K562 (cell line): ENCODE results near the gene IL10RB. TPM values are rescaled to one million over a fixed set of nuclear protein-coding genes. Genes with fewer than 3 reads are reported as not detected.

Source experiments
- ARID3A ChIP-seq: IDR thresholded peaks from 2 replicates; pipeline ENCODE4 v1.6.1; 2012; ENCODE audit warnings: low read depth, low read length, improper control_type of control experiment, borderline replicate concordance
- ELK3 ChIP-seq: fragments of 450-650 bp; formaldehyde crosslinking; IDR thresholded peaks from 2 replicates; pipeline ENCODE4 v1.4.0; 2020; ENCODE audit warnings: mild to moderate bottlenecking
- FIP1L1 ChIP-seq: fragments of 200-400 bp; formaldehyde crosslinking; IDR thresholded peaks from 2 replicates; pipeline ENCODE4 v1.6.1; 2018; ENCODE audit warnings: mild to moderate bottlenecking, low read depth, low read length; ENCODE audit not compliant: poor library complexity, severe bottlenecking
- FOXJ2 ChIP-seq: fragments of 200-800 bp; sonication (Bioruptor generic); IDR thresholded peaks from 2 replicates; pipeline ENCODE4 v1.6.1; 2016; ENCODE audit warnings: missing genetic modification characterization, missing compliant biosample characterization
- FUS ChIP-seq: fragments of 200-400 bp; formaldehyde crosslinking; optimal IDR thresholded peaks from 2 replicates; pipeline ENCODE3; 2017; ENCODE audit warnings: low read depth, low read length
- L3MBTL2 ChIP-seq: fragments of 450-650 bp; IDR thresholded peaks from 2 replicates; pipeline ENCODE4 v1.6.1; 2016; ENCODE audit warnings: mild to moderate bottlenecking, moderate library complexity
- LARP7 ChIP-seq: fragments of 450-650 bp; IDR thresholded peaks from 2 replicates; pipeline ENCODE4 v1.6.1; 2016
- NELFE ChIP-seq: IDR thresholded peaks from 2 replicates; pipeline ENCODE4 v1.6.1; 2011; ENCODE audit warnings: mild to moderate bottlenecking; ENCODE audit not compliant: insufficient read depth, insufficient read length
- NONO ChIP-seq, 2 experiments: fragments of 200-400 bp in 1 of 2; fragments of 450-650 bp in 1 of 2; formaldehyde crosslinking in 1 of 2; IDR thresholded peaks; 2 replicates each; pipeline ENCODE4 v1.6.1; 2017; ENCODE audit warnings: low read depth in 2 of 2, mild to moderate bottlenecking in 2 of 2, moderate library complexity in 2 of 2, low read length in 1 of 2
- POLR2A ChIP-seq: fragments of 450-650 bp; conservative IDR thresholded peaks from 2 replicates; pipeline ENCODE4 v1.6.1; 2016
- PTTG1 ChIP-seq: fragments of 450-650 bp; IDR thresholded peaks from 2 replicates; pipeline ENCODE4 v1.6.1; 2016; ENCODE audit warnings: low read depth, mild to moderate bottlenecking, missing genetic modification characterization, missing compliant biosample characterization
- PURB ChIP-seq: sonication (generic); formaldehyde crosslinking; IDR thresholded peaks from 2 replicates; pipeline ENCODE4 v1.9.0; 2021; ENCODE audit warnings: low read depth, mild to moderate bottlenecking, missing genetic modification reagents
- RFX7 ChIP-seq: fragments of 250-450 bp; sonication (Bioruptor Pico); IDR thresholded peaks from 2 replicates; pipeline ENCODE4 v1.5.1; 2021; ENCODE audit warnings: mild to moderate bottlenecking
- SAFB ChIP-seq: fragments of 200-400 bp; formaldehyde crosslinking; IDR thresholded peaks from 2 replicates; pipeline ENCODE4 v1.6.1; 2017; ENCODE audit warnings: low read depth, low read length, borderline replicate concordance
- SLC30A9 ChIP-seq: fragments of 250-450 bp; sonication (Bioruptor Pico); IDR thresholded peaks from 2 replicates; pipeline ENCODE4 v1.8.0; 2022; ENCODE audit warnings: mild to moderate bottlenecking, moderate library complexity
- ZBTB1 ChIP-seq: sonication (generic); formaldehyde crosslinking; IDR thresholded peaks from 2 replicates; pipeline ENCODE4 v1.8.1; 2023; ENCODE audit warnings: missing genetic modification reagents, low read depth, mild to moderate bottlenecking, borderline replicate concordance
- ZBTB8A ChIP-seq: fragments of 450-650 bp; IDR thresholded peaks from 2 replicates; pipeline ENCODE4 v1.6.1; 2018; ENCODE audit warnings: mild to moderate bottlenecking, moderate library complexity; ENCODE audit not compliant: partially characterized antibody
- ZC3H8 ChIP-seq: fragments of 450-650 bp; IDR thresholded peaks from 2 replicates; pipeline ENCODE4 v1.6.1; 2017
- ZNF121 ChIP-seq: sonication (generic); formaldehyde crosslinking; conservative IDR thresholded peaks from 2 replicates; pipeline ENCODE4 v1.8.0; 2022; ENCODE audit warnings: missing genetic modification reagents
- ZNF165 ChIP-seq: fragments of 250-450 bp; sonication (Bioruptor Pico); IDR thresholded peaks from 2 replicates; pipeline ENCODE4 v1.4.0; 2020; ENCODE audit warnings: borderline replicate concordance
- ZNF707 ChIP-seq: fragments of 250-450 bp; sonication (Bioruptor Pico); conservative IDR thresholded peaks from 2 replicates; pipeline ENCODE4 v1.8.0; 2022; ENCODE audit warnings: inconsistent platforms, mild to moderate bottlenecking, moderate library complexity
- polyA plus RNA-seq, 8 experiments: library from polyadenylated mRNA; depleted of rRNA in 4 of 8; stranded (reverse) in 5 of 8; unstranded in 3 of 8; fragments of >200 nt; fragmentation: Nextera tagmentation in 2 of 8; fragmentation: Illumina TruSeq in 1 of 8; extraction: Ambion mirVana in 2 of 8; extraction: Trizol in 1 of 8; gene quantifications; 2 replicates each; pipeline versions ENCODE4 v1.2.1 to v1.2.3, GENCODE V29; 2011 to 2014; ENCODE audit warnings: inconsistent platforms in 1 of 8, missing spikeins in 1 of 8
- total RNA-seq, 7 experiments: library from RNA; depleted of rRNA in 6 of 7; stranded (reverse); fragments of >200 nt in 6 of 7; fragmentation: Illumina TruSeq in 2 of 7; extraction: Trizol in 2 of 7; gene quantifications; 2 replicates each; pipeline versions ENCODE4 v1.2.1 to v1.2.3, GENCODE V29; 2011 to 2021; ENCODE audit warnings: low replicate concordance in 1 of 7
- TF ChIP-seq, protein P1 (sequence below), 2 experiments: fragments of 150-350 bp in 1 of 2; IDR thresholded peaks; 2 replicates each; pipeline ENCODE4 v1.6.1; 2012 to 2016; ENCODE audit warnings: low read depth in 2 of 2, low read length in 2 of 2, mild to moderate bottlenecking in 1 of 2, moderate library complexity in 1 of 2

Gene IL10RB
- total and polyA plus RNA-seq, 9 of the 15 experiments (the other 6 are each of a cell fraction or from before 2014, with no cell fraction given), result 10.9 to 33.8 (median 23.0) TPM

- no peak for TF ChIP-seq ELK3
- no peak for TF ChIP-seq SLC30A9 (CRISPR knock-in tag)
- TF ChIP-seq NELFE, result no peak
- no peak for TF ChIP-seq FUS
- no peak for TF ChIP-seq RFX7 (CRISPR knock-in tag)
- TF ChIP-seq, protein P1, sequence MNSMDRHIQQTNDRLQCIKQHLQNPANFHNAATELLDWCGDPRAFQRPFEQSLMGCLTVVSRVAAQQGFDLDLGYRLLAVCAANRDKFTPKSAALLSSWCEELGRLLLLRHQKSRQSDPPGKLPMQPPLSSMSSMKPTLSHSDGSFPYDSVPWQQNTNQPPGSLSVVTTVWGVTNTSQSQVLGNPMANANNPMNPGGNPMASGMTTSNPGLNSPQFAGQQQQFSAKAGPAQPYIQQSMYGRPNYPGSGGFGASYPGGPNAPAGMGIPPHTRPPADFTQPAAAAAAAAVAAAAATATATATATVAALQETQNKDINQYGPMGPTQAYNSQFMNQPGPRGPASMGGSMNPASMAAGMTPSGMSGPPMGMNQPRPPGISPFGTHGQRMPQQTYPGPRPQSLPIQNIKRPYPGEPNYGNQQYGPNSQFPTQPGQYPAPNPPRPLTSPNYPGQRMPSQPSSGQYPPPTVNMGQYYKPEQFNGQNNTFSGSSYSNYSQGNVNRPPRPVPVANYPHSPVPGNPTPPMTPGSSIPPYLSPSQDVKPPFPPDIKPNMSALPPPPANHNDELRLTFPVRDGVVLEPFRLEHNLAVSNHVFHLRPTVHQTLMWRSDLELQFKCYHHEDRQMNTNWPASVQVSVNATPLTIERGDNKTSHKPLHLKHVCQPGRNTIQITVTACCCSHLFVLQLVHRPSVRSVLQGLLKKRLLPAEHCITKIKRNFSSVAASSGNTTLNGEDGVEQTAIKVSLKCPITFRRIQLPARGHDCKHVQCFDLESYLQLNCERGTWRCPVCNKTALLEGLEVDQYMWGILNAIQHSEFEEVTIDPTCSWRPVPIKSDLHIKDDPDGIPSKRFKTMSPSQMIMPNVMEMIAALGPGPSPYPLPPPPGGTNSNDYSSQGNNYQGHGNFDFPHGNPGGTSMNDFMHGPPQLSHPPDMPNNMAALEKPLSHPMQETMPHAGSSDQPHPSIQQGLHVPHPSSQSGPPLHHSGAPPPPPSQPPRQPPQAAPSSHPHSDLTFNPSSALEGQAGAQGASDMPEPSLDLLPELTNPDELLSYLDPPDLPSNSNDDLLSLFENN (IDR thresholded peaks at IDR 0.05; ENCODE audit: low read depth in 2 of 2, low read length in 2 of 2), result no peak
- no peak for TF ChIP-seq ARID3A
- no peak for TF ChIP-seq ZC3H8
- TF ChIP-seq PURB (CRISPR knock-in tag), result no peak
- TF ChIP-seq SAFB, result no peak
- TF ChIP-seq ZNF165 (CRISPR knock-in tag), result peak; percentile 16; the same call in 1 of the 2 replicates
- no peak for TF ChIP-seq FOXJ2 (tag)
- no peak for TF ChIP-seq ZNF121
- TF ChIP-seq POLR2A, result peak; percentile 81
- peak; percentile 89 for TF ChIP-seq L3MBTL2
- peak in 1 of 2 experiments; percentile 33; a peak in 1 of 4 replicates for TF ChIP-seq NONO (IDR thresholded peaks at IDR 0.05; ENCODE audit: low read depth in 2 of 2, low read length in 1 of 2)
- no peak for TF ChIP-seq PTTG1 (tag)
- TF ChIP-seq ZNF707, result no peak
- 0 out of 2 replicates have a peak, but pooled peaks have one; percentile 57 for TF ChIP-seq LARP7
- no peak for TF ChIP-seq ZBTB8A
- no peak for TF ChIP-seq ZBTB1 (CRISPR knock-in tag)
- TF ChIP-seq FIP1L1, result no peak
Observed at GRCh38 chr21:33229784-33230544, 36.2 kb upstream of the IL10RB start, which contains the start of gene IFNAR2 (continued).
